HepG2 (cell line): ENCODE results near the gene TUFM. TPM values are rescaled to one million over a fixed set of nuclear protein-coding genes. Genes with fewer than 3 reads are reported as not detected.
A peak's percentile ranks its signal among the peaks of the same experiment; 100 is the strongest.

Experiments
- FOXM1 ChIP-seq: sonication (generic); formaldehyde crosslinking; IDR thresholded peaks from 2 replicates; pipeline ENCODE4 v1.5.0; 2020; ENCODE audit warnings: missing genetic modification reagents
- KAT7 ChIP-seq: IDR thresholded peaks from 2 replicates; pipeline ENCODE4 v1.6.1; 2018; ENCODE audit warnings: borderline replicate concordance, missing compliant biosample characterization
- LCORL ChIP-seq, 2 experiments: fragments of 450-650 bp in 1 of 2; sonication (generic) in 1 of 2; formaldehyde crosslinking in 1 of 2; IDR thresholded peaks; 2 replicates each; pipeline versions ENCODE4 v1.5.0 to v1.6.1; 2017 to 2020; ENCODE audit warnings: antibody characterized with exemption in 1 of 2, missing genetic modification reagents in 1 of 2
- MIER2 ChIP-seq: IDR thresholded peaks from 2 replicates; pipeline ENCODE4 v1.6.1; 2016; ENCODE audit warnings: missing biosample characterization, missing genetic modification reagents
- MYC ChIP-seq: sonication (generic); formaldehyde crosslinking; IDR thresholded peaks from 2 replicates; pipeline ENCODE4 v1.9.0; 2021; ENCODE audit warnings: missing genetic modification reagents, borderline replicate concordance
- PPARG ChIP-seq: conservative IDR thresholded peaks from 2 replicates; pipeline ENCODE4 v1.6.1; 2016; ENCODE audit warnings: missing biosample characterization, missing genetic modification reagents
- THAP11 ChIP-seq: IDR thresholded peaks from 2 replicates; pipeline ENCODE4 v1.6.1; 2016; ENCODE audit warnings: missing biosample characterization, missing genetic modification reagents
- ZMYM3 ChIP-seq: sonication (generic); formaldehyde crosslinking; IDR thresholded peaks from 2 replicates; pipeline ENCODE4 v1.5.1; 2020; ENCODE audit warnings: mild to moderate bottlenecking, missing genetic modification reagents
- ZNF138 ChIP-seq: sonication (generic); formaldehyde crosslinking; IDR thresholded peaks from 2 replicates; pipeline ENCODE4 v1.5.0; 2020; ENCODE audit warnings: mild to moderate bottlenecking, low read depth, missing genetic modification reagents
- ZNF207 ChIP-seq: fragments of 450-650 bp; IDR thresholded peaks from 2 replicates; pipeline ENCODE4 v1.6.1; 2016; ENCODE audit warnings: antibody characterized with exemption, borderline replicate concordance
- ZNF24 ChIP-seq: fragments of 450-650 bp; IDR thresholded peaks from 2 replicates; pipeline ENCODE4 v1.6.1; 2017; ENCODE audit warnings: antibody characterized with exemption, mild to moderate bottlenecking
- ZNF460 ChIP-seq: sonication (generic); formaldehyde crosslinking; IDR thresholded peaks from 2 replicates; pipeline ENCODE4 v1.5.1; 2020; ENCODE audit warnings: missing genetic modification reagents, mild to moderate bottlenecking, borderline replicate concordance
- ZNF598 ChIP-seq: sonication (generic); formaldehyde crosslinking; IDR thresholded peaks from 2 replicates; pipeline ENCODE4 v1.5.1; 2020; ENCODE audit warnings: mild to moderate bottlenecking, missing genetic modification reagents, borderline replicate concordance
- ZNF652 ChIP-seq: IDR thresholded peaks from 2 replicates; pipeline ENCODE4 v1.6.1; 2016; ENCODE audit warnings: low read depth, borderline replicate concordance
- ZNF709 ChIP-seq: sonication (generic); formaldehyde crosslinking; IDR thresholded peaks from 2 replicates; pipeline ENCODE4 v1.5.0; 2020; ENCODE audit warnings: mild to moderate bottlenecking, missing genetic modification reagents
- ZNF772 ChIP-seq: sonication (generic); formaldehyde crosslinking; IDR thresholded peaks from 2 replicates; pipeline ENCODE4 v1.5.0; 2020; ENCODE audit warnings: mild to moderate bottlenecking, missing genetic modification reagents
- ZNF775 ChIP-seq: sonication (generic); formaldehyde crosslinking; IDR thresholded peaks from 2 replicates; pipeline ENCODE4 v1.4.0; 2020; ENCODE audit warnings: missing genetic modification reagents, mild to moderate bottlenecking, moderate library complexity, borderline replicate concordance
- polyA plus RNA-seq, 8 experiments: library from polyadenylated mRNA; depleted of rRNA in 3 of 8; stranded (reverse) in 7 of 8; unstranded in 1 of 8; fragments of >200 nt; fragmentation: Illumina TruSeq in 4 of 8; extraction: Trizol in 4 of 8; gene quantifications; 2 replicates each; pipeline versions ENCODE4 v1.2.1 to v1.2.3, GENCODE V29; 2011 to 2016; ENCODE audit warnings: low read depth in 4 of 8, missing spikeins in 1 of 8, mixed read lengths in 1 of 8; ENCODE audit not compliant: insufficient read depth in 1 of 8
- total RNA-seq, 5 experiments: library from RNA; depleted of rRNA; stranded (reverse); fragments of >200 nt; fragmentation: Illumina TruSeq; extraction: Trizol; gene quantifications; 2 replicates each; pipeline ENCODE4 v1.2.3, GENCODE V29; 2016; ENCODE audit warnings: low read depth in 1 of 5
- TF ChIP-seq, protein P1 (sequence below): sonication (generic); formaldehyde crosslinking; IDR thresholded peaks from 2 replicates; pipeline ENCODE4 v1.8.0; 2023; ENCODE audit warnings: mild to moderate bottlenecking, missing genetic modification reagents
- TF ChIP-seq, protein P2 (sequence below): IDR thresholded peaks from 2 replicates; pipeline ENCODE4 v1.6.1; 2018; ENCODE audit warnings: missing genetic modification reagents
- TF ChIP-seq, protein P3 (sequence below): sonication (generic); formaldehyde crosslinking; IDR thresholded peaks from 2 replicates; pipeline ENCODE4 v1.4.0; 2020; ENCODE audit warnings: missing genetic modification reagents, borderline replicate concordance
- TF ChIP-seq, protein P4 (sequence below): sonication (generic); formaldehyde crosslinking; IDR thresholded peaks from 2 replicates; pipeline ENCODE4 v1.4.0; 2020; ENCODE audit warnings: missing genetic modification reagents

Gene TUFM
- total and polyA plus RNA-seq, 2 of the 13 experiments (the other 11 are each of a cell fraction or from before 2014, with no cell fraction given): 206 to 298 TPM

DNA sequence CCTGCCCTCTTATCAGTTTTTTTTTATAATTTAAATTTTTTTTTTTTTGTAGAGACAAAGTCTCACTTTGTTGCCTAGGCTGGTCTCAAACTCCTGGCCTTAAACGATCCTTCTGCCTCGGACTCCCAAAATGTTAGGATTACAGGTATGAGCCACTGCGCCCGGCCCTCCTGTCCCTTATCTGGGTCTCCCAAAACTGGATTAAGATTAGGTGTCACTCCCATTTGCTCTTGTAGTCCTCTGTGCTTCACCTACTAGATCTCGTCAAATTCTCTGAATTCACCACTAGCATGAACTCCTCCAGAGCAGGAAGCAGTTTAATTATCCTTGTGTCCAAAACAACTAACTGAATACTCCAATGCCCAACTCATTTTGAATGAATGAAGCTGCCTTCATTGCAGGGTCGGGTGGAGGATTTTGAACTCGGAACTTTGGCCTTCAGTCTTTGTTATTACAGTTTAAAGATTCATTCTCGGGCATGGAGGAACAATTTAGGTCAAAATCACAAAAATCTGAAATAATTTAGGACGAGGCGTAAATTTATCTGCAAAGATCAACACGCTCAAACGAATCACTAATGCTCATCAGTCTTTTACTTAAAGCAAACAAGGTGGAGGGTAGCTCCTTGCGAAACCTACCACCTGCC, 24.2 kb downstream of the TUFM start (continued):
- TF ChIP-seq PPARG (CRISPR knock-in tag) (no peak), THAP11 (CRISPR knock-in tag) (no peak), KAT7 (no peak), ZNF460 (CRISPR knock-in tag) (no peak), ZNF709 (CRISPR knock-in tag) (peak; percentile 79; the same call in 1 of the 2 replicates), MIER2 (no peak), ZNF772 (CRISPR knock-in tag) (no peak), ZNF138 (no peak), ZNF775 (no peak), ZNF598 (no peak; the same call in 1 of the 2 replicates), ZMYM3 (CRISPR knock-in tag) (peak; percentile 10; the same call in 1 of the 2 replicates), ZNF24 (no peak; the same call in 1 of the 2 replicates), FOXM1 (CRISPR knock-in tag) (no peak), MYC (CRISPR knock-in tag) (no peak), ZNF207 (no peak), ZNF652 (CRISPR knock-in tag) (no peak), LCORL (IDR thresholded peaks at IDR 0.05) (no peak), LCORL (CRISPR knock-in tag; IDR thresholded peaks at IDR 0.05) (no peak)
- TF ChIP-seq, protein P1, sequence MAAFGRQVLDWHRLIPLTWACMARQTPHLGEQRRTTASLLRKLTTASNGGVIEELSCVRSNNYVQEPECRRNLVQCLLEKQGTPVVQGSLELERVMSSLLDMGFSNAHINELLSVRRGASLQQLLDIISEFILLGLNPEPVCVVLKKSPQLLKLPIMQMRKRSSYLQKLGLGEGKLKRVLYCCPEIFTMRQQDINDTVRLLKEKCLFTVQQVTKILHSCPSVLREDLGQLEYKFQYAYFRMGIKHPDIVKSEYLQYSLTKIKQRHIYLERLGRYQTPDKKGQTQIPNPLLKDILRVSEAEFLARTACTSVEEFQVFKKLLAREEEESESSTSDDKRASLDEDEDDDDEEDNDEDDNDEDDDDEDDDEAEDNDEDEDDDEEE (CRISPR knock-in tag): no peak
- TF ChIP-seq, protein P2, sequence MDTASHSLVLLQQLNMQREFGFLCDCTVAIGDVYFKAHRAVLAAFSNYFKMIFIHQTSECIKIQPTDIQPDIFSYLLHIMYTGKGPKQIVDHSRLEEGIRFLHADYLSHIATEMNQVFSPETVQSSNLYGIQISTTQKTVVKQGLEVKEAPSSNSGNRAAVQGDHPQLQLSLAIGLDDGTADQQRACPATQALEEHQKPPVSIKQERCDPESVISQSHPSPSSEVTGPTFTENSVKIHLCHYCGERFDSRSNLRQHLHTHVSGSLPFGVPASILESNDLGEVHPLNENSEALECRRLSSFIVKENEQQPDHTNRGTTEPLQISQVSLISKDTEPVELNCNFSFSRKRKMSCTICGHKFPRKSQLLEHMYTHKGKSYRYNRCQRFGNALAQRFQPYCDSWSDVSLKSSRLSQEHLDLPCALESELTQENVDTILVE (CRISPR knock-in tag): no peak
- TF ChIP-seq, protein P3, sequence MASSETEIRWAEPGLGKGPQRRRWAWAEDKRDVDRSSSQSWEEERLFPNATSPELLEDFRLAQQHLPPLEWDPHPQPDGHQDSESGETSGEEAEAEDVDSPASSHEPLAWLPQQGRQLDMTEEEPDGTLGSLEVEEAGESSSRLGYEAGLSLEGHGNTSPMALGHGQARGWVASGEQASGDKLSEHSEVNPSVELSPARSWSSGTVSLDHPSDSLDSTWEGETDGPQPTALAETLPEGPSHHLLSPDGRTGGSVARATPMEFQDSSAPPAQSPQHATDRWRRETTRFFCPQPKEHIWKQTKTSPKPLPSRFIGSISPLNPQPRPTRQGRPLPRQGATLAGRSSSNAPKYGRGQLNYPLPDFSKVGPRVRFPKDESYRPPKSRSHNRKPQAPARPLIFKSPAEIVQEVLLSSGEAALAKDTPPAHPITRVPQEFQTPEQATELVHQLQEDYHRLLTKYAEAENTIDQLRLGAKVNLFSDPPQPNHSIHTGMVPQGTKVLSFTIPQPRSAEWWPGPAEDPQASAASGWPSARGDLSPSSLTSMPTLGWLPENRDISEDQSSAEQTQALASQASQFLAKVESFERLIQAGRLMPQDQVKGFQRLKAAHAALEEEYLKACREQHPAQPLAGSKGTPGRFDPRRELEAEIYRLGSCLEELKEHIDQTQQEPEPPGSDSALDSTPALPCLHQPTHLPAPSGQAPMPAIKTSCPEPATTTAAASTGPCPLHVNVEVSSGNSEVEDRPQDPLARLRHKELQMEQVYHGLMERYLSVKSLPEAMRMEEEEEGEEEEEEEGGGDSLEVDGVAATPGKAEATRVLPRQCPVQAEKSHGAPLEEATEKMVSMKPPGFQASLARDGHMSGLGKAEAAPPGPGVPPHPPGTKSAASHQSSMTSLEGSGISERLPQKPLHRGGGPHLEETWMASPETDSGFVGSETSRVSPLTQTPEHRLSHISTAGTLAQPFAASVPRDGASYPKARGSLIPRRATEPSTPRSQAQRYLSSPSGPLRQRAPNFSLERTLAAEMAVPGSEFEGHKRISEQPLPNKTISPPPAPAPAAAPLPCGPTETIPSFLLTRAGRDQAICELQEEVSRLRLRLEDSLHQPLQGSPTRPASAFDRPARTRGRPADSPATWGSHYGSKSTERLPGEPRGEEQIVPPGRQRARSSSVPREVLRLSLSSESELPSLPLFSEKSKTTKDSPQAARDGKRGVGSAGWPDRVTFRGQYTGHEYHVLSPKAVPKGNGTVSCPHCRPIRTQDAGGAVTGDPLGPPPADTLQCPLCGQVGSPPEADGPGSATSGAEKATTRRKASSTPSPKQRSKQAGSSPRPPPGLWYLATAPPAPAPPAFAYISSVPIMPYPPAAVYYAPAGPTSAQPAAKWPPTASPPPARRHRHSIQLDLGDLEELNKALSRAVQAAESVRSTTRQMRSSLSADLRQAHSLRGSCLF (CRISPR knock-in tag): no peak
- TF ChIP-seq, protein P4, sequence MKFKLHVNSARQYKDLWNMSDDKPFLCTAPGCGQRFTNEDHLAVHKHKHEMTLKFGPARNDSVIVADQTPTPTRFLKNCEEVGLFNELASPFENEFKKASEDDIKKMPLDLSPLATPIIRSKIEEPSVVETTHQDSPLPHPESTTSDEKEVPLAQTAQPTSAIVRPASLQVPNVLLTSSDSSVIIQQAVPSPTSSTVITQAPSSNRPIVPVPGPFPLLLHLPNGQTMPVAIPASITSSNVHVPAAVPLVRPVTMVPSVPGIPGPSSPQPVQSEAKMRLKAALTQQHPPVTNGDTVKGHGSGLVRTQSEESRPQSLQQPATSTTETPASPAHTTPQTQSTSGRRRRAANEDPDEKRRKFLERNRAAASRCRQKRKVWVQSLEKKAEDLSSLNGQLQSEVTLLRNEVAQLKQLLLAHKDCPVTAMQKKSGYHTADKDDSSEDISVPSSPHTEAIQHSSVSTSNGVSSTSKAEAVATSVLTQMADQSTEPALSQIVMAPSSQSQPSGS: no peak
